HG03095 (cell line): ENCODE results near the gene OLFM3.

Source experiments
- ATAC-seq: cut with Tn5 transposase; IDR thresholded peaks from one replicate; pipeline ENCODE4 v1.9.1; 2021; ENCODE audit warnings: moderate library complexity; ENCODE audit not compliant: unreplicated experiment

OLFM3 gene

GRCh38 chr1:101953623-101954022, 43.1 kb downstream of the OLFM3 start:
- ATAC-seq, result no peak

- ATAC-seq, result no peak
Measured at GRCh38 chr1:101945884-101946283, 50.8 kb downstream of the OLFM3 start.

DNA sequence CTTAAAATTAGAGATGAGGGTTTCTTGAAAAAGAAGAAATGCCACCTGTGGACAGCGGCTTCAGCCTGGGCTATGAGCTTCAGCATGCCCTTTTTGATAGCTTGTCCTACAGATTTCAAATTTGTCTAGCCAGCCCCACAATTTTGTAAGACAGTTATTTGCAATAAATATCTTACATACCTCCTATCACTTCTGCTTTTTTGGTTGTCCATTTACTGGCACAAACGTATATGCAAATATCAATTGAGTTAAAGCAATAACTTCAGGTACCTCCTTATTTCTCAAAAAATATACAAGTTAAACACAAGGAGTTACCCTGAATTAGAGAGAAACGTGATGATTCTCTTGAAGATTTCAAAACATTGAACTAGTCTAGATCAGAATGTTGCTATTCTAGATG, 53.5 kb downstream of the OLFM3 start:
- ATAC-seq, result no peak

GRCh38 chr1:101942516-101943193, 54.1 kb downstream of the OLFM3 start:
- ATAC-seq, result no peak

DNA sequence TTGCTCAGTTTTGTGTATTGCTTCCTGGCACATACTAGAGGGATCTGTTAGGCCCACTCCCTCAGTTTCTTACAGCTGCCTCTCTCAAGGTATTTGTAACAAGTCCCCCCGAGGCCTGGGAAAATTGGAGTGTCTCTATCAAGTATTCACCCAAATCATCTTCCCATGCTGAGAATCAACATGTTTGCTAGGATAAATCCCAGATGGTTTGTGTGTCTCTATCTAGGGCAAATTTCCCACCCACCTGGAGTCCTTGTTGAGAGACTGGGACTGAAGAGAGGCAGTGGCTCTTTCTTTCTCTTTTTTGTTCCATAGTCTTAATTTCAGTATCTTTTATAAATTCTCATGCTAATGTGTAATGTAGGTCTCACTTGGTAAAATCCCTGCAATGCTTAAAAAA, 58.0 kb downstream of the OLFM3 start:
- ATAC-seq, result no peak

DNA sequence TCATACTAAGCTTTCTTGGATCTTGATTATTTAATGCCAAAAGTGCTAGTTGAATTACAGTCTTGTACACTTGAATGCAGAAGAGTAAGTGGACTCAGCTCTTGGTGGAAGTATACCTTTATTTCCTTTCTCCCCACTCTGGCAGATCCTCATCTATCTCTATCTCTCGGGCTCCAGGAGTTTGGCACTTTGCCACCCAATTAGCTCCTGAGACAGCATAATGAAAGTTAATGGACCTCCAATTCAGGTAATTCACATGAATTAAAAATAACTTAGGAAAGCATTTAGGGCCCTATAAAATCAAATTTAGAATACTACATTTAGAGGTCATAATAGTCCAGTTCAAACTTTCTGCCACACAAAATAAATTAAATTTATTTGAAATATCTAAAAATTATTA, 67.4 kb downstream of the OLFM3 start:
- ATAC-seq, result no peak

GRCh38 chr1:101928829-101929228, 67.9 kb downstream of the OLFM3 start:
- no peak for ATAC-seq

DNA sequence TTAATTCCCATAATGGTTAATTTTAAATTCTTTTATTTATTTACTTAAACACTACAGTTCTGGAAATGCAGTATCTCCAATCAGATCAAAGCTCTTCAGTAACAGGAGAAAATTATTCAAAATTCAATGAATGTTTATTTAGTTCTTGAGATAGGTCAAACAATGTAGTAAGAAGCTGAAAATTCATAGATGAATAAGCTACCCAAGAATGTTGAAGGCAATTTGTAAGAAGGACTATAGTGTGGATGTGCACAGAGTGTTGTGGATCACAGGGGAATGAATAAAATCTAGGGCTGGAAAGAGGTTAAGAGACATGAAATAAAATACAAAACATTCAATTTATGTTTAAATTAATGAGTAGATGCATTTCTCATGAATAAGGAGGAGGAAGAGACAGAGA, 72.0 kb downstream of the OLFM3 start:
- ATAC-seq, result no peak

- no peak for ATAC-seq
Measured at GRCh38 chr1:101920577-101920976, 76.1 kb downstream of the OLFM3 start.

DNA sequence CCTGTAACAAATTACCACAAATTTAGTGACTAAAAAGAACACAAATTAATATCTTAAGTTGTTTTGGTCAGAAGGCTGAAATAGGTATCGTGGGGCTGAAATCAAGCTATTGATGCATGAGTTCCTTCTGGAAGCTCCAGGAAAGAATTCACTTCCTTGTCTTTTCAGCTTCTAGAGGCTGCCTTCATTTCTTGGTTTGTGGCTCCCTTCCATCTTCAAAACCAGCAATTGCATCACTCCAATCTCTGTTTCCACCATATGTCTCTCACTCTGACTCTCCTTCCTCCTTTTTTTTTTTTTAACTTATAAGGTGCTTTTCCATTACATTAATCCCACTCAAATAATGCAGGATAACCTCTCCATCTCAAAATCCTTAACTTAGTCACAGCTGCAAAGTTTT, 78.4 kb downstream of the OLFM3 start:
- ATAC-seq, result no peak

DNA sequence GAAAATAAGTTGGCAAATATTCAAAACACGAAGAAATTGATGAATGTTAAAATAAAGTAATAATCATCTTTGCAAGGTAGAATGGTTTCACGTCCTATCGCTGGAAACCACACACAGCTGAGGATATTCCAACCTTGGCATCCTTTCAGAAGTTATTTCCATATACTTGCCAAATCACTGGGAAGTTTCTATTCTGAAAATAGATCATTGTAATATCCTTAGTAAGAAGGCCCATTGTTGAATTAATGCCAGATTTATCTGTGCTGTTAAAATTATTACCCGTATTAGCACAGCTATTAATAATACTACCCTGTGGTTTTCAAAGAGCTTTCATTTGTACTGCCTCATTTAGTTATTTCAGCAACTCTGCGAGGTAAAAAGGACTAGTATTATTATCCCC, 81.1 kb downstream of the OLFM3 start:
- no peak for ATAC-seq

GRCh38 chr1:101914473-101915242, 82.1 kb downstream of the OLFM3 start:
- ATAC-seq, result no peak

DNA sequence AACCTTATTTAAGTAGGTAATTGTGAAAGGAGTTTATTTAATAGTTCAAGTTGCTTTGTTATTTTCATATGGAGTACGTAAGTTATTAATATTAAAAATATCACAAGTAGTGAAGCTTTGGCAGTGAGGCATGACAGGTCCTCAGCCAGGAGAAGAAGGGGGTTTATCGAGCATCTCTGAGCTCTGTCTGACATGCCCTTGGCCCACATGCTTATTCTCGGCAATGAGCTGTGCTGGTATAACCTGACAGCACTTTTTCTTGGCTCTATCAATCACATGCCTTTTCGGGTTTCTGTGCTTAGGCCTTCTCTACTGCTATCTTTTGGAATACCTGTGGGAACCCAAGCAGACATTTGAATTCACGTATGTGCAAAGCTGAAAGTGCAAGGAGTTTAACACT, 84.8 kb downstream of the OLFM3 start:
- ATAC-seq, result no peak

DNA sequence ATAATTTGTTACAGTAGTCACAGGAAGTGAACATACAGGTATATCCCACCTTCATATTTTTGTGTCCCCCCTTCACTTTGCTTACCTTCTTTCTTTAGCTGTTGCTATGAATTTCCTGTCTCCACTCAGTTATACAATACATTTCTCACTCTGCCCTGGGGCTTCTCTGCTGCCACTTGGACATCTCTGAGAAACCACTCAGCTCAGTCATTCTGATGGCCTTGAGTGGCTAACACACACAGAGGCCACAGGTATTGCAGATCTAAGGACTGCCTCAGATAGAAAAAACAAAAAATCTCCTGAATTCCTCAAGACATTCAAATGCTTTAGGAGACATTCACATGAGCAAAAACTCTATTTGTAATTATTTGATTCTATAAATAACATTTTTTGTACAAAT, 87.7 kb downstream of the OLFM3 start:
- no peak for ATAC-seq

- no peak for ATAC-seq
Measured at GRCh38 chr1:101907264-101907663, 89.5 kb downstream of the OLFM3 start.

GRCh38 chr1:101905283-101905835, 91.4 kb downstream of the OLFM3 start:
- no peak for ATAC-seq

DNA sequence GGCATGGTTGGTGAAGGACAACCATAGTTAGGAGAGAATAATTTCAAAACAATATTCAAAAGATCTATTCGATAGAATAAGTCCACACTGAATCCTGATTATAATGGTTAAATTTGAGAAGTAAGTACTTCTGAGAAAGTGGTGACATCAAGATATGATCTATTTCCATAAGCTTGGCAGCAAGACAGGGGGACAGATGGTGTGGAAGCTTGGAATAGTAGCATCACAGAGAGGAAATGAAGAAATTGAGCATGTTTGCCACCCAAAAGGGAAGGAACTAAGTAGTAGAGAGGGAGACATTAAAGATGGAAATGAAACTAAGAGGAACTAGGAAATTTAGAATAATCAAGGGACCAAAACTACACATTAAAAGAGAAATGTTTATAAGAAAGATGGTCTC, 94.5 kb downstream of the OLFM3 start:
- ATAC-seq, result no peak

DNA sequence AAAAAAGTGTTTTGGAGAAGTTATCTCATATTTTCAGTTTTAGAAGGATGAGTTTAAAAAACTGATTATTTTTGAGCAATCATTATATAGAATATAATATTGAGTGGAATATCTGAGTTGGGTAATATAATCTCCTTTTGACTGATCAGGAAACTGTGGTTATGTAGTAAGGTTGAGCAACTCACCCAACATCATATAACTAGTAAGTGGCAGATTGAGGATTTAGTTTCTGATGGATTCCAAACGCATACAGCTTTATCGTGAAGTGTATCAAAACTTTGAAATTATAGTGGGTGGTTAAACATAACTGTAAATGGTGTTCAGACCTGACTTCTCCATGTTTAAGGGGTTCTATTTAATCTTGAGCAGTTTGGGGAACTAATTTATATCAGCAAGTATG, 98.6 kb downstream of the OLFM3 start:
- ATAC-seq, result no peak

DNA sequence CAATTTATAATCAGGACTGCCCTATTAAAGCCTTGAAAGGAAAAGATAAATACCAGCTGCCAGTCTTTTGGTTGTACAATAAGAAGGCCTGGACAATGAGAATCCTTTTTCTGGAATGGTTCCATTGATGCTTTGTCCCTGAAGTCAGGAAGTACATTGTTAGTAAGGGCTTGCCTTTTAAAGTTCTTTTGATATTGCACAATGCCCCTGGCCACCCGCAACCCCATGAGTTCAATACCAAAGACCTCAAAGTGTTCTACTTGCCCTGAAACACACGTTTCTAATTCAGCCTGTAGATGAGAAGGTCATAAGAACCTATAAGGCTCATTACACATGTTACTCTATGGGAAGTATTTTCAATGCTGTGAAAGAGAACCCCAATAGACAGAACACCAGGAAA, 112.1 kb downstream of the OLFM3 start:
- no peak for ATAC-seq

DNA sequence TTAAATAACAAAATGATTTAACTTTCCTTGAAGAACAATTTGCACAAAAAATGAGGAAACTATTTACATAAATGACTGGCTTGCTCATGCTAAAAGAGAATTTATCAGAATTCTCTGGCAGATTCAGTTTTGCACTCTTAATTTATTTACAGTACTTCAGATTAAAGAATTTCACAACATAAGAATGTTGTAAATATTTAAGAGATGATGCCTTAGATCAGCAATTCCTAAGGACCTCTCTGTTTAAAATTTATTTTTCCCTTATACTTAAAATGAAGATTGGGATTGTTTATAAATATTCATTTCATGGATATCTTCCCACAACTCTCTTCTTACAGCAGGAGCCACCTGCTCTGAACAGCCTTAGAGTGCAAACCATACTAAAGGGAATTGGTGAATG, 120.8 kb downstream of the OLFM3 start:
- no peak for ATAC-seq

GRCh38 chr1:101873672-101874071, 123.1 kb downstream of the OLFM3 start:
- ATAC-seq, result no peak

- ATAC-seq, result no peak
Measured at GRCh38 chr1:101859941-101860340, 136.8 kb downstream of the OLFM3 start.
